Skeletal muscle cell (primary cell): ENCODE data around the gene ARID3A.
A peak's percentile ranks its signal among the peaks of the same experiment; 100 is the strongest.

ENCODE experiments used
- DNase-seq: peaks from one replicate; pipeline ENCODE4 v3.0.0-alpha.2; 2010; ENCODE audit warnings: low read depth
- H3K4me3 ChIP-seq: 2 replicates; pipeline ENCODE4 v1.5.1; 2011; ENCODE audit warnings: low read depth, mild to moderate bottlenecking, control low read depth, low read length, moderate library complexity

ARID3A gene

GRCh38 chr19:974564-975257 is 48.9 kb downstream of the ARID3A start:
- no peak overlapping the region for H3K4me3 ChIP-seq

GRCh38 chr19:976476-976875 is 50.6 kb downstream of the ARID3A start:
- H3K4me3 ChIP-seq = no peak overlapping the region
- no peak for DNase-seq

More at GRCh38 chr19:974564-975257, 48.9 kb downstream of the ARID3A start:
- no peak for DNase-seq

GRCh38 chr19:977058-977464 is 51.2 kb downstream of the ARID3A start:
- no peak overlapping the region for H3K4me3 ChIP-seq
- DNase-seq = no peak

GRCh38 chr19:979318-979741 is 53.5 kb downstream of the ARID3A start:
- no peak overlapping the region for H3K4me3 ChIP-seq
- no peak for DNase-seq

GRCh38 chr19:980133-980998 is 54.5 kb downstream of the ARID3A start:
- H3K4me3 ChIP-seq = no peak overlapping the region
- DNase-seq = no peak

GRCh38 chr19:982567-983170 is 56.8 kb downstream of the ARID3A start:
- no peak for DNase-seq
- H3K4me3 ChIP-seq = peak overlapping the region; percentile 40

GRCh38 chr19:984165-984967 is 58.5 kb downstream of the ARID3A start, which contains the start of gene WDR18:
WDR18 (plus strand) TSS chr19:984345; CDS start chr19:984354, 9 bp downstream.
- H3K4me3 ChIP-seq = peak within 1 kb of the TSS; percentile 98
- peak; percentile 45 for DNase-seq

- H3K4me3 ChIP-seq = no peak overlapping the region
- DNase-seq = no peak
Measured at GRCh38 chr19:986083-986482, 60.2 kb downstream of the ARID3A start.

GRCh38 chr19:988081-988480 is 62.2 kb downstream of the ARID3A start:
- H3K4me3 ChIP-seq = no peak overlapping the region

GRCh38 chr19:988510-988909 is 62.7 kb downstream of the ARID3A start:
- H3K4me3 ChIP-seq = no peak overlapping the region
- no peak for DNase-seq

More at GRCh38 chr19:988081-988480, 62.2 kb downstream of the ARID3A start:
- DNase-seq = no peak

GRCh38 chr19:989381-990081 is 63.7 kb downstream of the ARID3A start:
- DNase-seq = no peak
- H3K4me3 ChIP-seq = no peak overlapping the region

GRCh38 chr19:990119-990571 is 64.3 kb downstream of the ARID3A start:
- H3K4me3 ChIP-seq = no peak overlapping the region
- no peak for DNase-seq

GRCh38 chr19:990746-991145 is 64.9 kb downstream of the ARID3A start:
- H3K4me3 ChIP-seq = no peak overlapping the region
- DNase-seq = no peak

- H3K4me3 ChIP-seq = no peak overlapping the region
- peak; percentile 17 for DNase-seq
Measured at GRCh38 chr19:991174-991931, 65.5 kb downstream of the ARID3A start.

- H3K4me3 ChIP-seq = no peak overlapping the region
- DNase-seq = no peak
Measured at GRCh38 chr19:991932-992669, 66.3 kb downstream of the ARID3A start.

GRCh38 chr19:992670-993055 is 66.8 kb downstream of the ARID3A start:
- DNase-seq = no peak
- no peak overlapping the region for H3K4me3 ChIP-seq

- no peak for DNase-seq
- H3K4me3 ChIP-seq = no peak overlapping the region
Measured at GRCh38 chr19:993361-993830, 67.6 kb downstream of the ARID3A start.
